HL-60/S4 treated with phorbol 12-myristate 13-acetate at 8.2 ng/mL for 4 days and 3 days (cell line): ENCODE results near the gene HMX3.

Experiments
- in situ Hi-C: fragments of 300-500 bp; cut with MboI; formaldehyde crosslinking; loops from 2 replicates; pipeline ENCODE4 v1.15.0; 2022; ENCODE audit warnings: low sequenced_read_pairs

Gene HMX3

GRCh38 chr10:123146894-123147634 lies 11.3 kb downstream of the HMX3 start:
- in situ Hi-C loops: no loop called here

GRCh38 chr10:123147635-123148413 lies 12.1 kb downstream of the HMX3 start, which contains the start of gene HMX2:
Gene HMX2, plus strand, starts transcription at chr10:123148136. Its CDS starts 243 bp downstream, at chr10:123148379.
- in situ Hi-C loops: no loop called here

DNA sequence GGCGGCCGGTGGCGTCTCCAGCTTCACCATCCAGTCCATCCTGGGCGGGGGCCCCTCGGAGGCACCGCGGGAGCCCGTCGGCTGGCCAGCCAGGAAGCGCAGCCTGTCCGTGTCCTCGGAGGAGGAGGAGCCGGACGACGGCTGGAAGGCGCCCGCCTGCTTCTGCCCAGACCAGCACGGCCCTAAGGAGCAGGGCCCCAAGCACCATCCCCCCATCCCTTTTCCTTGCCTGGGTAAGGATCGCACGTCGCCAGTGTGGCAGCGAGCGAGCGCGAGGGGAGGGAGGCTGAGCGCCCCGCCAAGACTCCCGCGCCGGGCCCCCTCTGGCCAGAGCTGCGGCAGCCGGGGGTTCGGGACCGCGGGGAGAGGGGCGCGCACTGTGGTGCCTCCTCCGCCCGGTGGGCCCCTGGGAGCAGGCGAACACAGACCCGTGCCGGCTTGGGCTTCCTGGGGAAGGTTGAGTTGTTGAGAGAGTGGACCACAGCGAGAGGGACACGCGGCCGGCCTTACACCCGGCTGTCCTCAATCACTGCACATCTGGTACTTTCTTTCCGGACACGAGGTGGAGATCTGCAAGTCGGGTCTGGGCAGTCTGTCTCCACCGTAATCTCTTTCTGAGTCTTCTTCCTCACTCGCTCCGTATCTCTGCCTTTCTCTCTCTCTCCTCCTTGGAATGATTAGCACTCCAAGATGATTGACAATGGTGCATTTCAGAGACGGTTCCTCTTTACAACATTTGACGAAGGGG lies 12.8 kb downstream of the HMX3 start:
- in situ Hi-C loops: no loop called here

- in situ Hi-C loops: no loop called here
Observed at GRCh38 chr10:123149162-123149567, 13.4 kb downstream of the HMX3 start.

- in situ Hi-C loops: no loop called here
Observed at GRCh38 chr10:123149568-123150270, 13.9 kb downstream of the HMX3 start.

- in situ Hi-C loops: no loop called here
Observed at GRCh38 chr10:123150271-123150985, 14.7 kb downstream of the HMX3 start.

DNA sequence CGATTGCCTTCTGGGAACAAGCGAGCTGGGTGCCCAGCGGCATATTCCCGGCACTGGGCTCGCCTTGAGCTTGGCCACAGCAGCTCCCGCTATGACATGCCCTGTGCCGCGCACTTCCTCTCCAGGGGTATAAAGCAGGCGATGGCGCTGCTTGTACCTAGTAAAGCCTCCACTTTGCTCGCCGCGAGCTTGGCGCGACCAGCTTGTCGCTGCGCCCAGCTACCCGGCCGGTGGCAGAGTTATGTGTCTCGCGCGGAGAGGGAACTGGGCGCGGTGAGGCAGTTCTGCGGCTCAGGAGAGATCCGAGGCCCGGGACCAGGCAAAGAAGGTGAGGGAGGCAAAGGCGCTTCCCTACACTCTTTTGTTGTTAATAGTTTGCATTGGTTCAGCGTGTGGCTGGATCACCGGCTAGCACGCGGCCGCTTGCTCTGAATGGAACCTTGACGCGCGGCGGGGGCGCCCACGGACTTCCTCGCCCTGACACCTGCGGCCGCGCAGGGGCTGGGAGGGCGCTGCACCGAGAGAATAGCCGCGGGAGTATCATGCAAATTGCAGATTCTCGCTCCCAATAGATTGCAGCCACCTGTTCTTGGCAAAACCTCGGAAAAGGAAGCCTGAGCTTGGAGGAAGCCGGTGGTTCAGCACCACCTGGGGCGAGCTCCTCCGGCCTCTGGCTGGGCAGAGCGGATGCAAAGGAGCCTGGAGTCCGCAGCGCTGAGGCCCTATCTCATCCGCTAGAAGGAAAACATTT lies 15.4 kb downstream of the HMX3 start:
- in situ Hi-C loops: no loop called here

DNA sequence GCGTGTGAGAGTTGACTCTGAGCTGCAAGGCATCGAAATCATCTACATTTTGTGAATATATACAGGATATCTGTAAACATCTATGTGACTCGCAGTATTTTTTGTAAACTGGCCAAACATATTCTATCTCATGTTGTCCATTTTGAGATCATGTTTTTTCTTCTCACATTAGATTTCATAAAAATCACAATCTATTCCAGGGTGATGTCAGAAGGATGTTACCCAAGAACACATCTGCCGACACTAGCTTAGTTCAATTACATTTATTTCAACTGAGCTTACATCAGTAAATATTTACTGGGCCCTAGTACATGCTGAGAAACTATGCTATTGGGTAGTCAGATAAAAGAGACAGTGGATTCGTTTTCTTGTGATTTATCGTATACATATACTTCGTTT lies 16.0 kb downstream of the HMX3 start:
- in situ Hi-C loops: no loop called here

GRCh38 chr10:123153486-123154091 lies 17.8 kb downstream of the HMX3 start:
- in situ Hi-C loops: no loop called here

- in situ Hi-C loops: no loop called here
Observed at GRCh38 chr10:123154092-123154710, 18.4 kb downstream of the HMX3 start, which contains the start of gene BUB3. Gene BUB3, plus strand, starts transcription at chr10:123154402. Its CDS starts 516 bp downstream, at chr10:123154918.

DNA sequence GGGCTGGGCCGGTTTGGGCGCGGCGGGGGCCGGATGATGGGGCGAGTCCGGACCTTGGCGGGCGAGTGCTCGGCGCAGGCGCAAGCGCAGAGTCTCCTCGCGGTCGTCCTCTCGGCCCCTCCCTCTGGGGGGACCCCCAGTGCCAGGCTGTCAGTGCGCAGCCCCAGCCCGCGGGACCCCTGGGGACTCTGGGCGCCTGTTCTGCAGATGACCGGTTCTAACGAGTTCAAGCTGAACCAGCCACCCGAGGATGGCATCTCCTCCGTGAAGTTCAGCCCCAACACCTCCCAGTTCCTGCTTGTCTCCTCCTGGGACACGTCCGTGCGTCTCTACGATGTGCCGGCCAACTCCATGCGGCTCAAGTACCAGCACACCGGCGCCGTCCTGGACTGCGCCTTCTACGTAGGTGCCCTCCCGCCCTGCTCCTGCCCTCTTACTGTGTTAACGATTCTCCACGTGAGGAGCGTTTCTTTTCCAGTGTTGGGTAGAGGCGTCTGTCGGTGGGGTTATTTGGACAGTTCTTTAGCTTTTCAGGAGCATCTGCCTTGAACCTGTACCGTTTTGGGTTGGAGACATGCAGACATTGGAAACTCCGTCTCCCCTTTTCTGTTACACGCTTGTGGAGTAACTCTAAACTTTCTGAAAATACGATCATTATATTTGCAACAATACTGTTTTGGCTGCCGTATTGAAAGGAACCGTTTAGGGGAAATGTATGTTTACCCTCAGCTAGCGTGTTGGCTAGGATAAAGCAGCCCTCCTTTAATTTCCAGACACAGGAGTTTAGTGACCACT lies 19.1 kb downstream of the HMX3 start:
- in situ Hi-C loops: no loop called here

- in situ Hi-C loops: no loop called here
Observed at GRCh38 chr10:123156078-123156477, 20.3 kb downstream of the HMX3 start.

GRCh38 chr10:123157210-123157609 lies 21.4 kb downstream of the HMX3 start:
- in situ Hi-C loops: no loop called here

DNA sequence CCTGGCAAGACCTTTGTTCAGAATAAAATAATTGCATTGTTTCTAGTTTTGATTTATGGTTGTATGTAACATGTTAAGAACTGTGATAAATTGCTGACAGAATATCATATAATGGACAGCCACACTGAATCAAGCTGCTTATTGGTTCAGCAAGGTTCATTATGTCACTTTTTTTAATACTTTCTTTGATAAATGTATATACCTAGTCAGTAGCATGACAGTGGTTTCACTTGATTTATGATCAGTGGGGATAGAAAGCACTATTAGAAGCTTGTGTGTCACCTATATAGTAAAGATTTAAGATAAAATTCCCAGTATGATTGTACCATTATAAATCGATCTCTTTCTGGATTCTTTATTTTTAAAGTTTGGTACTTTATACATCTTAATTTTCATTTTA lies 22.9 kb downstream of the HMX3 start:
- in situ Hi-C loops: no loop called here

DNA sequence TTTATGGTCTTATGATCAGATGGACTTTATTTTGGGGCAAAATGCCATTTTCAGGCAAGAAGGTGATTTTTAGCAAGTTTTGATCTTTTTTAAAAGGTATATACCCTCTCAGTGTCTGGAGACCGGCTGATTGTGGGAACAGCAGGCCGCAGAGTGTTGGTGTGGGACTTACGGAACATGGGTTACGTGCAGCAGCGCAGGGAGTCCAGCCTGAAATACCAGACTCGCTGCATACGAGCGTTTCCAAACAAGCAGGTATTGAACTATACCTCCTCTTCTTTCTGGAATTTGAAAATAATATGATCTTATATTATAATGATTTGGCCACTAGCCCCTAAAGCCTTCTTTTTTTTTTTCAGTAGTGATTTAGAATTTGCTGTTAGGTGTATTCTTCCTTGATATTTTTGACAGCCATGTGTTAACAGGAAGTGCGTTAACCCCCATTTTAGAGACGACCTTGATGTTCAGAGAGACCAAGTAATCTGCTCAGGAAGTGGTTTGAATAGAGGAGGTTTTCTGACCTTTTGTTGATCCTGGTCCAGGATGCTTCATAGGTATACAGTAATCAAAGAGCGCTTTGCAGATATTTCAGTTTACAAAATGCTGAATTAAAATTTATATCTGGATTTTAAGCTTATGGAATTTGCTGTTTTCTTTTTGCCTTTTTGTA lies 24.7 kb downstream of the HMX3 start:
- in situ Hi-C loops: no loop called here

GRCh38 chr10:123164319-123164718 lies 28.5 kb downstream of the HMX3 start:
- in situ Hi-C loops: no loop called here

- in situ Hi-C loops: no loop called here
Observed at GRCh38 chr10:123165445-123166072, 29.8 kb downstream of the HMX3 start.
